HG02852 (cell line): ENCODE data around the gene CC2D2A.
"Not testable (repeated sequence)": the region's sequence is repeated elsewhere in the genome, so short reads cannot be mapped to it uniquely, and the experiment has no call there.

Experiments
- ATAC-seq: cut with Tn5 transposase; IDR thresholded peaks from one replicate; pipeline ENCODE4 v1.9.1; 2021; ENCODE audit warnings: mild to moderate bottlenecking, moderate library complexity; ENCODE audit not compliant: unreplicated experiment

The CC2D2A gene

DNA sequence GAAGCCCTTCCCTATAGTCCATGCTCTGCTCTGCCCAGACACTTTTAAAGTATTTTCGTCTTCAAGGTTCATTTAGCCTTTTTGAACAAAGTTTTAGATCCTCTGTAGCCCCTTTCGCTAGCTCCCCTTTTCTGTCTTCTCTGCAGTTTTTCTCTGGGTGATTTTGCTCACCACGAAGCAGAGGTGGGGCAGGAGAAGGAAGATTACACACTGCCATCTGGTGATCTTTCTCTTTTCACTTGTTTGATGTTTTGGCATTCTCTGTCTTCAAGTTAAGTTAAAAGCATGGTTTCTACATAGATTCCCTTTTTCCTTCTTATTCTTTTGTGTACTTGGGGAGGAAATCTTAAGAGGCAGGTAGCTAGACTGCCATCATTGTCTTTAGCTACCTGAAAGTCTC lies 43.9 kb downstream of the CC2D2A start:
- no peak for ATAC-seq

DNA sequence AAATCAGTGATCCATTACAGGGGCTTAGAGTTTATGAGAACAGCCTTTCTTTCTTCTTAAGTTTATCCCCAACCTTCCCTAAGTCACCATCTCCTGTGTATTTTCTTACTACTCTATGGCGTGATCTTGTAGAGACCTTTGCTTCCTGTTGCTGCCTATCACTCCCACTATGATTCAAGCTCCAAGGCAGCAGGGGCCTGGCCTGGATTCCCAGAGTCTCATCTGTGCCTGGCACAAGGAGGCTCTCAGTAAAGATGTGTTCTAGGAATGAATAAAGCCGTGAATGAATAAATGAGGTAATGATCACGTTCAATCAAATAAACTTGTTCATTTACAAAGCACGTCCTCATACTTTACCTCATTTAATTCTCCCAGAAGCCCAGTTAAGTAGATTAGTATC lies 45.4 kb downstream of the CC2D2A start:
- no peak for ATAC-seq

GRCh38 chr4:15516494-15516893 lies 46.8 kb downstream of the CC2D2A start:
- ATAC-seq, result no peak

GRCh38 chr4:15517681-15518080 lies 48.0 kb downstream of the CC2D2A start:
- not testable (repeated sequence) for ATAC-seq

DNA sequence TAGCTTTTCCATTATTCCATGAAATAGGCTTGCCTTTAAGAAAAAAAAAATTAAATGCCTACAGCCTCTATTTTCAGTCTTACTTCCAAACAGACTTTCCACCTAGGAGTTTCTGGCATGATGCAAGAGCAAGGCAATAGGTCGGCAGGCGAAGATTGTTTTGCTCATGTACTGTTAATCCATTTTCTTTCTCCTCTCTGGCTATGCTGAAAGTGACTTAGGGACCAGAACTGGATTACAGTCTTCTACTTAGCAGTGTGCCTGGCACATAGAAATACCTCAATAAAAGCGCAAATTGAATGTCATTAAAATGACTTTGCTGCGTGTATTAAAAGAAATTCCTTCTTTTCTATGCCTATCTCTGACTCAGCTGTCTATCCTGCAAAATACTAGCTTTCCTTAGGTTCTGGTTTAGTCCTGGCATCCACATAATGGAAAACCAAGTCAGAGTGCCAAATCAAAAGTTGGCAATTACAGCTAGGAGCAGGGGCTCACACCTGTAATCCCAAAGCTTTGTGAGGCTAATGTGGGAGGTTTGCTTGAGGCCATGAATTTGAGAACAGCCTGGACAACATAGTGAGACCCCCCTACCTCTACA lies 51.9 kb downstream of the CC2D2A start:
- ATAC-seq, result no peak

DNA sequence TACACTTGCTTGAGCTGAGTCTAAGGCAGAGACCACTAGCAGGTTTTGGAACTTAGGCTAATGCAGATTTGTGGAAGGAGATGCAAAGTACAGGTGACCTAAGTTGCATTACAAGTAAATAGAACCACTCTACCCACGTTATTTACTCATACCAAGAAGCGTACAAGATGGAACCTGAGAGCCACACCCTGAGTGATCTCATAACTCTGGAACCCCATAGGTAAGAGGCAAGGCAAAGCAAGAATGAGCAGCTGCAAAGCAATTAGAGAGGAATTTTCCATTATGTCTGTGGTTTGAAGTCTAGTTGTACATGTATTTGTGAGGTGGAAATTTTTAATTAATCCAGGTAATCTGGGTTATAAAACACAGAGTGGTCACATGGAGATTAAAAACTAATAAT lies 55.4 kb downstream of the CC2D2A start:
- no peak for ATAC-seq

GRCh38 chr4:15526924-15527592 lies 57.4 kb downstream of the CC2D2A start:
- no peak for ATAC-seq

DNA sequence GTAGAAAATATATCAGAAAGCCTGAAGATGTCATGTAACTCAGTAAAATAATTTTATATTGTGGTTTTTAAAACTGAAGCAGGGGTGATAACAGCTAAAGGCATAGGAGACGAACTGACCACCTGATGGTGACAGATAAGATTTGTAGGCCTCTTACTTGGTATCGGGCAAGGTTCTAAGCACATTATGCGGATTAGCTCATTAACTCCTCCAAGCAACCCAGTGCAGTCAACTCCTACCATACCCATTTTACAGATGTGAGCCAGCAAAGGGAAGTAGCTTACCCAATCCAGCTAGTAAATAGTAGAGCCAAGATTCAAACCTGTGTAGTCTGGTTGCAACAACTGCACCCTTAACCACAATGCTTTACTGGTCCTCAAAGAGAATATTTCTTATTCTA lies 62.1 kb downstream of the CC2D2A start:
- no peak for ATAC-seq

DNA sequence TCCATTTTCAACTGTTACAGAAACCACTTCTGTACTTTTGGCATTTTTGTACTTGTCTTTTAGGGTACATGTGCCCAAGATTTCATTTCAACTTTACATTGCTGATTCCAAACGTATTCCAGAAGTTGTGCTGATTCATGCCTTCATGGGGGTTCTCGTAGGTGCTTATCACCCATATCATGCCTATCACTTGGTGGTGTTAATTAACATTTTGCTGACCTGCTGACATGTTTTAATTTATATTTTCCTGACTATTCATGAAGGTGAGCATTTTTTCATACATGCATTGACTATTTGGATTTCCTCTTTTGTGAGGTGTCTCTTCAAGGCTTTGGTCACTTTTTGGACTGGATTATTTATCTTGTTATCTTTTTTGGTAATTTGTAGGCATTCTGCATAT lies 64.1 kb downstream of the CC2D2A start:
- no peak for ATAC-seq

- ATAC-seq, result no peak
Measured at GRCh38 chr4:15535599-15535998, 65.9 kb downstream of the CC2D2A start.

DNA sequence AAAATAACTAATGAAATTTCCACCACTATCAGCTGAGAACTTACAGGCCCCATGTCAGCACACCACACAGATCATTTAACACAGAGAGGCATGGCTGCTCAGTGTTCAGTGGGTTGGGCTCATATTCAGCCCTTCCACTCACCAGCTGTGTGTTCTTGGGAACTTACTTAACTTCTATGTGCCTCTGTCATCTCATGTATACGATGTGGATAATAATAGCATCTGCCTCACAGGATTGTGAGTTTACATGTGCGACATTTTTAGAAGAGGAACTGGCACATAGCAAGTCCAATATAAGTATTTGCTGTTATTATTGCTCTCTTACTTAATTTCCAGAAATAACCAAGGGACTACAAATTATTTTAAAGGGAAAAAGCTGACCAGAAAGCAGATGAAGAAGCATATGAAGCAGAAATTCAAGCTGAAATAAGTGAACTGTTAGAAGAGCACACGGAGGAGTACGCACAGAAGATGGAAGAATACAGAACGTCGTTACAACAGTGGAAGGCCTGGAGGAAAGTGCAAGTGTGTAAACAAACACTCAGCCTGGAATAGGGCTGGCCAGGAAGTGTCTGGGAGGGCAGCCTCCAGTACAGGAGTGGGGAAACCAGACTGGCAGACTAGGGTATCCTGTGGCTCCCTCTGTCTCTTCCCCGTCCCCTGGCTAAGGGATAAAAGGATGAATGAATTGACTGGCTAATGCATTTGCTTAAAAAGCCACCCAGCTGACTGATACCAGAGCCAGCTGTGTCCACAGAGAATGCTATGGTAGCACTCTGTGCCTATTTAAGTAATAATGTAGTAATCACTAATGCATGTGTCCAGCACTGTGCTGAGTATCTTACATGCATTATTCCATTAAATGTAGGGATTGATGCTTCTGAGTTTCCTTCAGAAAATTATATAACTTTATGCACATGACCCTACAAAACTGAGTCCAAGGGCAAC lies 67.1 kb downstream of the CC2D2A start:
- ATAC-seq, result no peak

GRCh38 chr4:15541941-15542340 lies 72.3 kb downstream of the CC2D2A start:
- no peak for ATAC-seq

GRCh38 chr4:15542760-15543159 lies 73.1 kb downstream of the CC2D2A start:
- no peak for ATAC-seq

GRCh38 chr4:15543537-15544247 lies 74.0 kb downstream of the CC2D2A start:
- no peak for ATAC-seq

DNA sequence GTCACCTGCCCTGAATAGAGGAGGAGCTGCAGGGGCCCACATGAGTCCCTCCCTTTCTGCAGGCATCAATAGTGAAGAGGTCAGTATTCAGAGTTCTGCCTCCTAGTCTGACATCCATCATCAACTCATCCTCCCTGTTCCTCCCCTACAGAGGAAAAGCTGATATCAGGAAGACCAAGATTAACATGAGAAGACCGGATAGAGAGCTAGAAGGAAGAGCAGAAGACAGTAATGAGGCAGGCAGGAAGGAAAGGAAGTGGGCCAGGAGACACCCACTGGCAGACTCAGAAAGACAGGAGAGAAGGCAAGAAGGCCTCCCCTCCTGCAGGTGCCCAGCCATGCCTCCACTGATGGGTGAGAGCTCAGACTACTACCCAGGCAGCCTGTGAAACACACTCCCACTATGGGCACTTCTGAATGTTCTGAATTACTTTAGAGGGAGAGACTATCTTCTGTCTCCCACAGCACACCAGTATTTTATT lies 74.6 kb downstream of the CC2D2A start:
- ATAC-seq, result no peak

- ATAC-seq, result no peak
Measured at GRCh38 chr4:15545371-15545770, 75.7 kb downstream of the CC2D2A start.

GRCh38 chr4:15547392-15547791 lies 77.7 kb downstream of the CC2D2A start:
- no peak for ATAC-seq

- no peak for ATAC-seq
Measured at GRCh38 chr4:15550491-15550890, 80.8 kb downstream of the CC2D2A start.

DNA sequence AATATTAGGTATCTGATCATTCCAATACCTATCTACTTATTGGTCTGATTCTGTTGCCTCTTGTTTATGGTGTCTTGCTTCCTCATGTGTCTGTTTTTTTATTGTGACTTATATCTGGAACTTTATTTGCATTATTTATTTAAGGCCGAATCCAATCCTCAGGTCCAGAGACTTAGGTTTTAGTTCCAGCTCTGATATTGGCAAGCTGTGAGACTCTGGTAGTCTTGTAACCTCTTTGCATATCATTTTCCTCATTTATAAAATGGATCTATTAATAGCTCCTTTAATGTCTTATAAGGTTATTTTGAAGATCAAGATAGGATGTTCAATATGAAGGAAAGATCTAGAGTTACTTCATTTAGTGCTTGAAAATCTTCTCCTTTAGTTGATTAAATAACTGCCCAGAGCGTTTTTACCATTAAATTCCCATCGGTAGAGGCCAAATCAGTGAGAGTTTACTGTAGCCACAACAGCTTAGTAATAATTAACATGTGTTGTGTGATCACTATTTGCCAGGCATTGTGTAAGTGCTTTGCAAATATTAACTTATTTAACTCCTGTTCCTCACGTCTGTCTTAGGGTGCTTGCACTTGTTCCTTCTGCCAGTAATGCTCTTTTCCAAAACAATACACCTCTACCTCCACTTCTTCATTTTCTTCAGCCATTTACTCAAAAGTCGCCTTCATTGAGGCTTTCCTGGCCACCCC lies 82.2 kb downstream of the CC2D2A start:
- no peak for ATAC-seq

GRCh38 chr4:15552557-15553362 lies 83.1 kb downstream of the CC2D2A start:
- no peak for ATAC-seq
